Activated naive CD4-positive, alpha-beta T cell treated with anti-CD3 and anti-CD28 coated beads, Interleukin-2, amount 10 ng/mL, durations not matched to agents 5 hours and 36 hours (primary cell): Measurements from ENCODE around the gene VSX2. TPM values are rescaled to one million over a fixed set of nuclear protein-coding genes. Genes with fewer than 3 reads are reported as not detected.

Experiments used
- total RNA-seq, 2 experiments: library from RNA; stranded (reverse); gene quantifications; one replicate each; pipeline ENCODE4 v1.2.3, GENCODE V29; 2021

VSX2 gene
- total RNA-seq, result not detected

GRCh38 chr14:74238974-74239847 lies at the start of gene VSX2:
VSX2 (plus strand) TSS chr14:74239449; CDS start chr14:74239562, 113 bp downstream.

GRCh38 chr14:74302634-74303569 lies 63.7 kb downstream of the VSX2 start, which contains the start of gene ABCD4:
ABCD4 (minus strand) TSS chr14:74302934; CDS start chr14:74302912, 22 bp downstream.

Other genes with a start within 250 kb of the VSX2 start
- gene ENTPD5, start 220.2 kb upstream of the VSX2 start, total RNA-seq, result 10 to 100 TPM in 1 of 2 experiments, 1 to 10 TPM in 1; 9.4 to 10.5 TPM
- gene BBOF1, start 220.1 kb upstream of the VSX2 start, total RNA-seq, result 1 to 10 TPM in 1 of 2 experiments, under 1 TPM in 1; 0.67 to 1.5 TPM
- gene ALDH6A1, start 155.0 kb upstream of the VSX2 start, total RNA-seq, result 10 to 100 TPM; 15.9 to 16.2 TPM
- 10 to 100 TPM; 11.2 to 12.9 TPM for gene LIN52, start 154.5 kb upstream of the VSX2 start, total RNA-seq
- gene ABCD4, start 63.5 kb downstream of the VSX2 start, total RNA-seq, result 10 to 100 TPM; 54.8 to 58.8 TPM
- not detected for gene VRTN, start 109.0 kb downstream of the VSX2 start, total RNA-seq
- gene SYNDIG1L, start 186.8 kb downstream of the VSX2 start, total RNA-seq, result not detected